Measurements from ENCODE around the gene PTPRC.

- TF ChIP-seq MYC (IDR thresholded peaks at IDR 0.05; ENCODE audit: low read depth, low read length) (no peak), JUN (IDR thresholded peaks at IDR 0.05; ENCODE audit: borderline replicate concordance, insufficient read depth, insufficient read length, low read depth) (no peak), CTCF (IDR thresholded peaks at IDR 0.05; ENCODE audit: extremely low read depth in 1 of 2, insufficient read depth in 1 of 2, low read depth in 1 of 2, low read length in 2 of 2) (no peak), POLR2A (IDR thresholded peaks at IDR 0.05; ENCODE audit: low read depth, low read length) (no peak), EZH2 (IDR thresholded peaks at IDR 0.05; ENCODE audit: borderline replicate concordance, low read depth, low read length, severe bottlenecking) (no peak), FOS (IDR thresholded peaks at IDR 0.05; ENCODE audit: borderline replicate concordance, insufficient read depth, low read length) (no peak), POLR2AphosphoS5 (IDR thresholded peaks at IDR 0.05; ENCODE audit: insufficient read depth, low read depth, low read length) (no peak), MAX (IDR thresholded peaks at IDR 0.05; ENCODE audit: insufficient read depth, insufficient read length) (no peak)
Measured at GRCh38 chr1:198623752-198624647, 14.8 kb upstream of the PTPRC start.
